Raji (cell line): ENCODE measurements around the gene SYNJ2.

Experiments used
- POLR2A ChIP-seq: IDR thresholded peaks from 2 replicates; pipeline ENCODE4 v1.6.1; 2011; ENCODE audit warnings: low read depth, low read length, control low read depth; ENCODE audit not compliant: insufficient read depth

Gene SYNJ2

GRCh38 chr6:158020811-158021210 lies 39.1 kb downstream of the SYNJ2 start:
- TF ChIP-seq POLR2A = no peak

GRCh38 chr6:158021376-158021775 lies 39.7 kb downstream of the SYNJ2 start:
- no peak for TF ChIP-seq POLR2A

- no peak for TF ChIP-seq POLR2A
These were observed 40.4 kb downstream of the SYNJ2 start for GRCh38 chr6:158021814-158022748.

- no peak for TF ChIP-seq POLR2A
These were observed 41.3 kb downstream of the SYNJ2 start for GRCh38 chr6:158022749-158023596.

GRCh38 chr6:158023597-158023939 lies 41.9 kb downstream of the SYNJ2 start:
- TF ChIP-seq POLR2A = no peak

GRCh38 chr6:158024566-158025297 lies 43.1 kb downstream of the SYNJ2 start:
- TF ChIP-seq POLR2A = no peak

GRCh38 chr6:158026054-158026900 lies 44.6 kb downstream of the SYNJ2 start:
- TF ChIP-seq POLR2A = 0 out of 2 replicates have a peak, but pooled peaks have one; percentile 30

- no peak for TF ChIP-seq POLR2A
These were observed 45.4 kb downstream of the SYNJ2 start for GRCh38 chr6:158026901-158027589.

- no peak for TF ChIP-seq POLR2A
These were observed 46.1 kb downstream of the SYNJ2 start for GRCh38 chr6:158027590-158028285.

GRCh38 chr6:158028421-158028820 lies 46.8 kb downstream of the SYNJ2 start:
- no peak for TF ChIP-seq POLR2A

- no peak for TF ChIP-seq POLR2A
These were observed 47.2 kb downstream of the SYNJ2 start for GRCh38 chr6:158028876-158029275.

- TF ChIP-seq POLR2A = no peak
These were observed 48.1 kb downstream of the SYNJ2 start for GRCh38 chr6:158029668-158030230.
